K562 (cell line): ENCODE data around the gene CYBRD1. TPM values are rescaled to one million over a fixed set of nuclear protein-coding genes. Genes with fewer than 3 reads are reported as not detected.

ENCODE experiments used
- ATAC-seq: fragments of 200-7000 bp; cut with Tn5 transposase; 3 replicates; pipeline ENCODE4 v1.9.1; 2020; ENCODE audit warnings: moderate library complexity
- BruUV-seq: library from RNA; stranded (reverse); fragments of 400-500 nt; replicated peaks from 2 replicates; lab custom pipeline; 2021; lab: Mats Ljungman, UMichigan
- CTCF ChIA-PET: fragments of 300-600 bp; formaldehyde crosslinking; extraction: SDS; loops from one replicate; lab custom pipeline; 2021; ENCODE audit warnings: low intra/inter-chr PET ratio; lab: Yijun Ruan, JAX
- POLR2A ChIA-PET: fragments of 300-600, 350-650 bp; sonication (Branson Sonifier 250); formaldehyde crosslinking; extraction: SDS; loops from one replicate; lab custom pipeline; 2021; ENCODE audit warnings: antibody characterized with exemption, inconsistent platforms; lab: Yijun Ruan, JAX
- DNase-seq, 4 experiments: peaks; one replicate each; pipeline versions ENCODE4 v3.0.0 to v3.0.0-alpha.2; 2011 to 2018; ENCODE audit warnings: low spot score in 3 of 4, mixed read lengths in 3 of 4; ENCODE audit errors: extremely low read depth in 1 of 4
- FAIRE-seq: peaks from 2 replicates; lab custom pipeline; 2011; peaks lifted over from hg19 to GRCh38; lab: Jason Lieb, UNC
- H2AFZ ChIP-seq: 2 replicates; pipeline ENCODE4 v1.6.0; 2011; ENCODE audit warnings: low read depth, low read length, control low read depth, inconsistent platforms
- H3K27ac ChIP-seq: fragments of 200-600 bp; 3 replicates; pipeline ENCODE4 v1.8.0; 2011; ENCODE audit warnings: low read depth, mild to moderate bottlenecking, control low read depth, inconsistent platforms, low read length, moderate library complexity, mixed read lengths; ENCODE audit errors: extremely low read depth
- H3K27me3 ChIP-seq, 2 experiments: fragments of 300-600 bp in 1 of 2; 2 replicates in 1 of 2; 3 replicates in 1 of 2; pipeline versions ENCODE4 v1.6.0 to v1.8.0; 2011; ENCODE audit warnings: inconsistent platforms in 2 of 2, low read length in 2 of 2, mild to moderate bottlenecking in 1 of 2, mixed read lengths in 1 of 2, moderate library complexity in 1 of 2; ENCODE audit not compliant: control insufficient read depth in 2 of 2, insufficient read depth in 2 of 2
- H3K36me3 ChIP-seq: fragments of 300-600 bp; 3 replicates; pipeline ENCODE4 v1.8.0; 2011; ENCODE audit warnings: mild to moderate bottlenecking, low read length, inconsistent platforms; ENCODE audit not compliant: control insufficient read depth, insufficient read depth
- H3K4me1 ChIP-seq, 2 experiments: fragments of 200-600 bp in 1 of 2; replicated peaks in 1 of 2; 2 replicates in 1 of 2; 3 replicates in 1 of 2; pipeline versions ENCODE4 v1.5.1 to v1.8.0; 2011; ENCODE audit warnings: inconsistent platforms in 2 of 2, low read length in 2 of 2, mild to moderate bottlenecking in 1 of 2, mixed read lengths in 1 of 2, moderate library complexity in 1 of 2; ENCODE audit not compliant: control insufficient read depth in 2 of 2, insufficient read depth in 2 of 2
- H3K4me2 ChIP-seq: 2 replicates; pipeline ENCODE4 v1.6.1; 2011; ENCODE audit warnings: low read length, control low read depth, inconsistent platforms, mixed read lengths; ENCODE audit not compliant: insufficient read depth
- H3K4me3 ChIP-seq: fragments of 200-600 bp; sonication (generic), shearing (Covaris generic); 2 replicates; pipeline ENCODE4 v1.5.1; 2016; ENCODE audit warnings: control low read depth, inconsistent platforms
- H3K79me2 ChIP-seq: fragments of 200-600 bp; 3 replicates; pipeline ENCODE4 v1.8.0; 2011; ENCODE audit warnings: low read length, inconsistent platforms; ENCODE audit not compliant: control insufficient read depth, insufficient read depth
- H3K9ac ChIP-seq, 2 experiments: 2 replicates each; pipeline versions ENCODE4 v1.6.0 to v1.6.1; 2011; ENCODE audit warnings: low read depth in 2 of 2, low read length in 2 of 2, control low read depth in 1 of 2, inconsistent platforms in 1 of 2, mild to moderate bottlenecking in 1 of 2, mixed read lengths in 1 of 2; ENCODE audit not compliant: insufficient read depth in 1 of 2
- H3K9me1 ChIP-seq: one replicate; pipeline ENCODE4 v1.6.0; 2011; ENCODE audit warnings: inconsistent platforms, mild to moderate bottlenecking, low read length, moderate library complexity; ENCODE audit not compliant: control insufficient read depth, insufficient read depth
- H3K9me3 ChIP-seq: replicated peaks from 2 replicates; pipeline ENCODE4 v1.5.1; 2011; ENCODE audit warnings: low read depth, low read length, inconsistent platforms; ENCODE audit not compliant: control insufficient read depth, insufficient read depth
- H4K20me1 ChIP-seq: replicated peaks from 2 replicates; pipeline ENCODE4 v1.6.1; 2011; ENCODE audit warnings: low read length, inconsistent platforms, mixed read lengths; ENCODE audit not compliant: control insufficient read depth, insufficient read depth
- SIN3A ChIP-seq, 2 experiments: fragments of 150-350 bp in 1 of 2; IDR thresholded peaks; 2 replicates each; pipeline ENCODE4 v1.6.1; 2011 to 2016; ENCODE audit warnings: borderline replicate concordance in 2 of 2, low read depth in 2 of 2, low read length in 2 of 2, mild to moderate bottlenecking in 2 of 2, moderate library complexity in 2 of 2; ENCODE audit not compliant: control insufficient read depth in 1 of 2
- WGBS: fragments of 100-300 bp; shearing (Covaris generic); methylation state at CpG from one replicate; pipeline ENCODE4 v1.1.6; 2016; ENCODE audit warnings: low coverage, mixed read lengths; ENCODE audit not compliant: insufficient coverage; ENCODE audit errors: missing lambda C conversion rate; 5-methylcytosine and 5-hydroxymethylcytosine counted together
- in situ Hi-C: fragments of 300-500 bp; cut with MboI; formaldehyde crosslinking; loops from 4 replicates; pipeline ENCODE4 v1.15.0; 2018; ENCODE audit warnings: inconsistent platforms, mixed read lengths
- intact Hi-C: fragments of 100-400 bp; cut with micrococcal nuclease; formaldehyde crosslinking; loops from 2 replicates; pipeline ENCODE4 v1.14.2; 2022
- polyA plus RNA-seq, 8 experiments: library from polyadenylated mRNA; depleted of rRNA in 4 of 8; stranded (reverse) in 5 of 8; unstranded in 3 of 8; fragments of >200 nt; fragmentation: Nextera tagmentation in 2 of 8; fragmentation: Illumina TruSeq in 1 of 8; extraction: Ambion mirVana in 2 of 8; extraction: Trizol in 1 of 8; gene quantifications; 2 replicates each; pipeline versions ENCODE4 v1.2.1 to v1.2.3, GENCODE V29; 2011 to 2014; ENCODE audit warnings: inconsistent platforms in 1 of 8, missing spikeins in 1 of 8
- total RNA-seq, 7 experiments: library from RNA; depleted of rRNA in 6 of 7; stranded (reverse); fragments of >200 nt in 6 of 7; fragmentation: Illumina TruSeq in 2 of 7; extraction: Trizol in 2 of 7; gene quantifications; 2 replicates each; pipeline versions ENCODE4 v1.2.1 to v1.2.3, GENCODE V29; 2011 to 2021; ENCODE audit warnings: low replicate concordance in 1 of 7
- TF ChIP-seq, protein P1 (sequence below), 2 experiments: fragments of 450-650 bp; formaldehyde crosslinking in 1 of 2; IDR thresholded peaks; 2 replicates each; pipeline versions ENCODE4 v1.4.0 to v1.6.1; 2014 to 2020; ENCODE audit warnings: mild to moderate bottlenecking in 2 of 2, borderline replicate concordance in 1 of 2, low read depth in 1 of 2

The CYBRD1 gene
- total and polyA plus RNA-seq, 9 of the 15 experiments (the other 6 are each of a cell fraction or from before 2014, with no cell fraction given) = 9.6 to 22.4 (median 15.6) TPM

DNA sequence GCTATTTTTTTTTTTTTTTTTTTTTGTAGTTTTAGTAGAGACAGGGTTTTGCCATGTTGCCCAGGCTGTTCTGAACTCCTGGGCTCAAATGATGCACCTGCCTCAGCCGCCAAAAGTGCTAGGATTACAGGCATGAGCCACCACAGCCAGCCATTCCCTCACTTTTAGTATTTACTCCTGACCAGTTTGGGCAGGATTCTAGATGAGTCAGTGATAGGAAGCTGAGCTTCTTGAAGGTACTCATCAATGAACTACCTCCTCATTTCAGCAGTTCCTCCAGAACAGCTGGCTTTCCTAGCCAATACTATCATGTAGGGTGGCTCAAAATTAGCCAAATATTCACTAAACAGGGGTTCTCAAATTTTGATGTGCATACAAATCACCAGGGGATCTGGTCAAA, 57.2 kb downstream of the CYBRD1 start:
- Histone ChIP-seq H3K9ac (no peak overlapping the region), H3K4me2 (no peak overlapping the region), H3K27me3 (no peaks in the 10 kb centered on the region), H3K4me1 (peaks cover 0 to 3% of the 10 kb centered on the region in 2 experiments; a peak in 1 of 5 replicates), H3K79me2 (no peaks in the 10 kb centered on the region), H3K9me3 (no peaks in the 10 kb centered on the region), H4K20me1 (no peaks in the 10 kb centered on the region), H3K36me3 (no peaks in the 10 kb centered on the region), H3K9me1 (no peaks in the 10 kb centered on the region), H3K27ac (no peak overlapping the region), H2AFZ (no peak overlapping the region), H3K4me3 (no peak overlapping the region)
- WGBS = 21% methylated on average over 1 of the region's 1 CpG
- in situ Hi-C loops (loop anchor here (25.0 kb wide), 1 partner anchor 883 kb away; no protein-coding TSS in a partner anchor), intact Hi-C loops (loop anchor here (5.0 to 10.0 kb wide), 2 partner anchors 215 to 548 kb away; no protein-coding TSS in a partner anchor)
- ChIA-PET CTCF (interaction anchor here (1.1 kb wide), 1 partner anchor 524 kb away, joined by 3 read pairs; no protein-coding TSS in a partner anchor), POLR2A (interaction anchor here (0.6 to 0.9 kb wide), 3 partner anchors 12 to 329 kb away, joined by 3 to 4 read pairs (median 3); no protein-coding TSS in a partner anchor)
- DNase-seq = no peak
- no peak for FAIRE-seq
- no peak for TF ChIP-seq SIN3A (IDR thresholded peaks at IDR 0.05; ENCODE audit: borderline replicate concordance in 2 of 2, control insufficient read depth in 1 of 2, low read depth in 2 of 2, low read length in 2 of 2)
- TF ChIP-seq, protein P1, sequence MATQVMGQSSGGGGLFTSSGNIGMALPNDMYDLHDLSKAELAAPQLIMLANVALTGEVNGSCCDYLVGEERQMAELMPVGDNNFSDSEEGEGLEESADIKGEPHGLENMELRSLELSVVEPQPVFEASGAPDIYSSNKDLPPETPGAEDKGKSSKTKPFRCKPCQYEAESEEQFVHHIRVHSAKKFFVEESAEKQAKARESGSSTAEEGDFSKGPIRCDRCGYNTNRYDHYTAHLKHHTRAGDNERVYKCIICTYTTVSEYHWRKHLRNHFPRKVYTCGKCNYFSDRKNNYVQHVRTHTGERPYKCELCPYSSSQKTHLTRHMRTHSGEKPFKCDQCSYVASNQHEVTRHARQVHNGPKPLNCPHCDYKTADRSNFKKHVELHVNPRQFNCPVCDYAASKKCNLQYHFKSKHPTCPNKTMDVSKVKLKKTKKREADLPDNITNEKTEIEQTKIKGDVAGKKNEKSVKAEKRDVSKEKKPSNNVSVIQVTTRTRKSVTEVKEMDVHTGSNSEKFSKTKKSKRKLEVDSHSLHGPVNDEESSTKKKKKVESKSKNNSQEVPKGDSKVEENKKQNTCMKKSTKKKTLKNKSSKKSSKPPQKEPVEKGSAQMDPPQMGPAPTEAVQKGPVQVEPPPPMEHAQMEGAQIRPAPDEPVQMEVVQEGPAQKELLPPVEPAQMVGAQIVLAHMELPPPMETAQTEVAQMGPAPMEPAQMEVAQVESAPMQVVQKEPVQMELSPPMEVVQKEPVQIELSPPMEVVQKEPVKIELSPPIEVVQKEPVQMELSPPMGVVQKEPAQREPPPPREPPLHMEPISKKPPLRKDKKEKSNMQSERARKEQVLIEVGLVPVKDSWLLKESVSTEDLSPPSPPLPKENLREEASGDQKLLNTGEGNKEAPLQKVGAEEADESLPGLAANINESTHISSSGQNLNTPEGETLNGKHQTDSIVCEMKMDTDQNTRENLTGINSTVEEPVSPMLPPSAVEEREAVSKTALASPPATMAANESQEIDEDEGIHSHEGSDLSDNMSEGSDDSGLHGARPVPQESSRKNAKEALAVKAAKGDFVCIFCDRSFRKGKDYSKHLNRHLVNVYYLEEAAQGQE (IDR thresholded peaks at IDR 0.05; ENCODE audit: borderline replicate concordance) = peak; percentile 76
- TF ChIP-seq, protein P1 (CRISPR knock-in tag; IDR thresholded peaks at IDR 0.05; ENCODE audit: low read depth) = no peak
- ATAC-seq = peak; percentile 17; the same call in 2 of the 3 replicates
- no TSS peak for BruUV-seq
